NCI-H345 (cell line): ENCODE measurements around the gene SUSD5.
"Not testable (repeated sequence)": the region's sequence is repeated elsewhere in the genome, so short reads cannot be mapped to it uniquely, and the experiment has no call there.

Source experiments
- DNase-seq: peaks from one replicate; lab custom pipeline; 2025; lab: John Stamatoyannopoulos, UW

The SUSD5 gene

DNA sequence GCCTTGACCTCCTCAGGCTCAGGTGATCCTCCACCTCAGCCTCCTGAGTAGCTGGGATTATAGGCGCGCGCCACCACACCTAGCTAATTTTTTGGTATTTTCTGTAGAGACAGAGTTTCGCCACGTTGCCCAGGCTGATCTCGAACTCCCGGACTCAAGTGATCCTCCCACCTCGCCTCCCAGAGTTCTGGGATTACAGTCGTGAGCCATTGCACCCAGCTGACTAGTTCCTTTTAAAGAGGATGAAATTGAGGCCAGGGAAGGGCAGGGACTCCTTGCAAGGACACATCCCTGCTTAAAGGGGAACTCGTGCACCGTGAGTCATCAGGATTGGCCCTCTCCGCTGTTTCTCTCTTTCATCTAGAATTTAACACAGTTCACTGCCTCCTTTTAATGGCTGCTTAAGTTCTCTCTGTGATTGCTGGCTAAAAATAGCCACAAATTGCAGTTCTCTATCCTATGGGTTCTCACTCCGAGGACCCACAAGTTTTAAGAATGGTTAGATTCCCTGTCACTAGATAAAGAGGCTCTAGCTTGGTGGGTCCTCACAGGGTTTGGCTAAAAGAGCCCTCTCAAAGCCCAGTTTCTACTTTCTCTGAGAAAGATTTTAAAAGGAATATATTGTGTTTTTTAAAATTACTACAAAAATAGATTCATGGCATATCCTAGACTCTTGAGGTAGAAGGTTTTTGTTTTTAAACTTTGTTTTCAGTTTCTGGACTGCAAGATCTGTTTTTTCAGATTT lies 103.4 kb downstream of the SUSD5 start:
- no peak for DNase-seq

DNA sequence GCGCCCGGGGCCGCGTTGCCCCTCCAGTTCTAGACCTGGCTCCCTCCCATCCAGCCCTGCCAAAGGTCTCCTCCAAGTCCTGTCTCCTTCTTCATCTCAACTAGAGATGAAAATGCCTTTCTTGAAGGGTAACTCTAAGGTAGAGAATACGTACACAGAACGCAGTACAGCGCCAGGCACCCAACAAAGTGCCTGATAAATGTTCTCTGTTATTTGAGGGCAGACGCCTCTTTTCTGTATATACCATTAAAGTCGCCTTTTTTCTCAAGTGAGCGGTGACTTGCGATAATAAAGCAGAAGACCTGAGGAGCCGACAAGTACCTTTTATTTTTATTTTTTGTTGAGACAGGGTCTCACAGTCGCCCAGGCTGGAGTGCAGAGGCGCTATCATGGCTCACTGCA lies 104.0 kb downstream of the SUSD5 start:
- no peak for DNase-seq

DNA sequence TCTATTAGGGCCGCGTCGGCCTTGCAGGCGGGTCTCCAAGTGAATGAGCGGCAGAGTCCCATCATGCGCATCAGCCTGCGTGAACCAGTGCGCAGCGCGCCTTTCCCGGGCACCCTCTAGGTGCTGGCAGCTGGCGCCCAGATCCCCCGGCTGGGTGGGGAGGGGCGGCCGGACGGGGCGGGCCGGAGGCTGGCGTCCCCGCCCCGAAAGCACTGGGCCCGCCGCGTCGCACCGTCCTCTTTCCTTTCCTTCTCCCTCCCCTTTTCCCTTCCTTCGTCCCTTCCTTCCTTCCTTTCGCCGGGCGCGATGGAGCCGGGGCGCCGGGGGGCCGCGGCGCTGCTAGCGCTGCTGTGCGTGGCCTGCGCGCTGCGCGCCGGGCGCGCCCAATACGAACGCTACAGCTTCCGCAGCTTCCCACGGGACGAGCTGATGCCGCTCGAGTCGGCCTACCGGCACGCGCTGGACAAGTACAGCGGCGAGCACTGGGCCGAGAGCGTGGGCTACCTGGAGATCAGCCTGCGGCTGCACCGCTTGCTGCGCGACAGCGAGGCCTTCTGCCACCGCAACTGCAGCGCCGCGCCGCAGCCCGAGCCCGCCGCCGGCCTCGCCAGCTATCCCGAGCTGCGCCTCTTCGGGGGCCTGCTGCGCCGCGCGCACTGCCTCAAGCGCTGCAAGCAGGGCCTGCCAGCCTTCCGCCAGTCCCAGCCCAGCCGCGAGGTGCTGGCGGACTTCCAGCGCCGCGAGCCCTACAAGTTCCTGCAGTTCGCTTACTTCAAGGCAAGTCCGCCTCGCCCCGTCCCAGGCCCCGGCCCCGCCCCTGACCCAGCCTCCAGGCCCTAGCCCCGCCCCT lies 104.6 kb downstream of the SUSD5 start, which contains the start of gene CRTAP:
Gene CRTAP, plus strand, starts transcription at position 243 of the 850 bp plus-strand sequence. Its CDS starts 64 bp downstream, at position 307.
- DNase-seq = peak; percentile 81

DNA sequence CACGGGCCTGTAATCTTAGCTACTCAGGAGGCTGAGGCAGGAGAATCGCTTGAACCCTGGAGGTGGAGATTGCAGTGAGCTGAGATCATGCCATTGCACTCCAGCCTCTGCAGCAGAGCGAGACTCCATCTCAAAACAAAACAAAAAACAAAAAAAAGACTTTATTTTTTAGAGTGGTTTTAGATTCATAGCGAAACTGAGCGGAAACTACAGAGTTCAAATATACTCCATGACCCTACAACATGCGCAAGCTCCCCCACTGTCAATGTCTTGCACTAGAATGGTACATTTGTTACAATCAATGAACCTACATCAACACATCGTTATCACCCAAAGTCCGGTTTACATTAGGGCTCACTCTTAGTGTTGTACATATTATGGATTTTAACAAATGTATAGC lies 107.0 kb downstream of the SUSD5 start:
- DNase-seq = no peak

DNA sequence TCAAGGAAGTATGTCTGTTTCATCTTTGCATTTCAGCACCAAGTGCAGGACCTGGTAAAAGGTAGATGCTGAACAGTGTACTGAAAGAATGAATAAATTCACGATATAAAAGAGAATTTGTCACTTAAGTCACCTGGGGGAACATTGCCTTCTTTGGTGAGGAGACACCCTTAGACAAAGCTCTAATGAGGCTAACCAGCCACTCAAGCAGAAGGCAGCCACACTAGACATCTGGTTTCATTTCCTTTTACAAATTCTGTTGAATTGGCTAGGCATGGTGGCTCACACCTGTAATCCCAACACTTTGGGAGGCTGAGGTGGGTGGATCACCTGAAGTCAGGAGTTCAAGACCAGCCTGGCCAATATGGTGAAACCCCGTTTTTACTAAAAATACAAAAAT lies 111.8 kb downstream of the SUSD5 start:
- DNase-seq = not testable (repeated sequence)

DNA sequence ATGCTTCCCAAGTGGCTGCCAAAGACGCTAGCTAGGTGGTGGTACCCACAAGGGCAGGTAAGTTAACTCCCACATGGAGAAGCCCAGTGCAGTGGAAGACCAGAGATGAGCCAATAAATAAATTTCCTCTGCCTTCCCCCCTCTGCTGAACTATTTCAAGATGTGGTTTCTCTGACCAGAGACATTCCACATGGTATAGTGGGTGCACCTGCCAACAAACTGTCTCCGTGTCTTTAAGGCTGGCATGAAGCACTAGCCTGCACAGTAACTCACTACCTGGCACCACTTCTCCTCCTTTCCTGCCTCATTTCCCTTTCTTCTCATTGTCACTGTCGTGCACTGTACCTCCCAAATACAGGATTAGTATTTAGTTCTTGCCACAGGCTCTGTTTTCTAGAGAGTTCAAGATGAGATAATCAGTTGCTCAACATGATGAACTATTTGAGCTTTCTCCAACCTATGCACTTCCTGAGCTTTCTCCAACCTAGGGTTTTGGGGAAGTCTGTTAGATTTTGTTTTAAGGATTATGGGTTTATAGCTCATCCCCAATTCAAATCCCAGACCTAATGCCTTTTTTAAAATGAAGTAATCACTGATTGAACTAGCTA lies 113.2 kb downstream of the SUSD5 start:
- no peak for DNase-seq

DNA sequence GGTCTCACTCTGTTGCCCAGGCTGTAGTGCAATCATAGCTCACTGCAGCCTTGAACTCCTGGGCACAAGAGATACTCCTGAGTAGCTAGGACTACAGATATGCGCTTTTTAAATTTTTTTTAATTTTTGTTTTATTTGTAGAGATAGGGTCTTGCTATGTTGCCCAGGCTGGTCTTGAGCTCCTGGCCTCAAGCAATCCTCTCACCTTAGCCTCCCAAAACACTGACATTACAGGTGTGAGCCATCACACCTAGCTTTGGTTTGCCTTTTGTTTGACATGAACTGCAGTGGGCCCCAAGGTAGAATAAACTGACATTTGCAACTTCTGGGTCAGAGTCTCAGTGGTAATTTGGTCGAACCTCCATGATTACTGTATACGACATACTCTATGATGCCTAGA lies 113.8 kb downstream of the SUSD5 start:
- DNase-seq = no peak

DNA sequence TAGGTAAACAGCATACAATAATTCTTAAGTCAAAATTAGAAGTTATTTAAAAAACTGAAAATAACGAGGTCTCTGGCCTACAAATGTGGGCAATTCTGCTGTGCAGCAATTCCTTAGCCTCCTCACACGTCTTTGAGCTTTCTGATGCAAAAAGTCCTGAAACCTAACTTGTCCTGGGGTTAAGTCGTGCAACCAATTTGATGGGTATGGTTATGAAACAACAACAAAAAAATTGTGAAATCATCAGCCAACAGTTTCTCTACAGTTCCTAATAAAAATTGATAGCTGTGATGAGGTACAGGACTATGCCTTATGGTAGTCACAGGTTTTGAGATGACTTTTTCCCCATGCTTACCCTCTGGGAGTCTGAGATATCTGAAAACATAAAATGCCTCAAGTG lies 115.1 kb downstream of the SUSD5 start:
- no peak for DNase-seq

DNA sequence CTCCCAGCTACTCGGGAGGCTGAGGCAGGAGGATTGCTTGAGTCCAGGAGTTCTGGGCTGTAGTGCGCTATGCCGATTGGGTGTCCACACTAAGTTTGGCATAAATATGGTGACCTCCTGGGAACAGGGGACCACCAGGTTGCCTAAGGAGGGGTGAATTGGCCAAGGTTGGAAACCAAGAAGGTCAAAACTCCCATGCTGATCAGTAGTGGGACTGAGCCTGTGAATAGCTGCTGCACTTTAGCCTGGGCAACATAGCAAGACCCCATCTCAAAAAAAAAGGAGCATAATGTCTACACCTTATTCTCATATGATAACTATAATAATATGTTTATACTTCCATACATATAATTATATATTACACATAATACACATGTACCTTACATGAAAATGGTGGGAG lies 115.6 kb downstream of the SUSD5 start:
- DNase-seq = no peak

DNA sequence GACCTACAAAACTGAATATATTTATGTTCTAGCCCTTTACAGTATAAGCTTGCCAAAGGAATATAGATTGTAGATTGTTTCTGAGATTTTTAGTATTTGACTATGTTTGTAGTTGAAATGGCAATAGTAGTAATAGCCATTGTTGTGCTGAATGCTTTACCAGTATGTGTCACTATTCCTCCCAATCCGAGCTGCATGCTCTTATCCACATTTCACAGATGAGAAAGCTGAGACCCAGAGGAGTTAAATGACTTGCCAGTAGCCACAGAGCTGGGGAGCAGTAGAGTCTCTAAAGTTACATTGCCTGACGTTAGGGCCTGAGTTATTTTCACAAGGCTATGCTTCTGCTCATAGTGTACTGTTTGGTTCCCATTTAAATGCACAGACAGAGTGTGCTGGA lies 118.4 kb downstream of the SUSD5 start:
- DNase-seq = no peak
